Activated naive CD8-positive, alpha-beta T cell (primary cell): ENCODE measurements around the gene NOL6.
"Not testable (repeated sequence)": the region's sequence is repeated elsewhere in the genome, so short reads cannot be mapped to it uniquely, and the experiment has no call there.

ENCODE experiments used
- H3K27ac Mint-ChIP-seq: one replicate; pipeline ENCODE4 v1.8.0; 2021; ENCODE audit warnings: mixed read lengths
- H3K27me3 Mint-ChIP-seq: one replicate; pipeline ENCODE4 v1.8.0; 2021; ENCODE audit warnings: mixed read lengths
- H3K36me3 Mint-ChIP-seq: one replicate; pipeline ENCODE4 v1.8.0; 2021; ENCODE audit warnings: mixed read lengths
- H3K4me1 Mint-ChIP-seq: one replicate; pipeline ENCODE4 v1.8.0; 2021; ENCODE audit warnings: low read depth, mixed read lengths
- H3K4me3 Mint-ChIP-seq: one replicate; pipeline ENCODE4 v1.8.0; 2021; ENCODE audit warnings: mild to moderate bottlenecking, mixed read lengths
- H3K9me3 Mint-ChIP-seq: one replicate; pipeline ENCODE4 v1.8.0; 2021; ENCODE audit warnings: low read depth, mixed read lengths

Gene NOL6

GRCh38 chr9:33436445-33436844 lies 37.3 kb downstream of the NOL6 start:
- no peaks in the 10 kb centered on the region for H3K27me3 Mint-ChIP-seq
- peaks cover 7% of the 10 kb centered on the region for H3K4me1 Mint-ChIP-seq
- H3K4me3 Mint-ChIP-seq = no peak overlapping the region
- H3K9me3 Mint-ChIP-seq = no peaks in the 10 kb centered on the region
- H3K27ac Mint-ChIP-seq = no peak overlapping the region
- no peaks in the 10 kb centered on the region for H3K36me3 Mint-ChIP-seq

GRCh38 chr9:33435821-33436277 lies 37.9 kb downstream of the NOL6 start:
- H3K27me3 Mint-ChIP-seq = no peaks in the 10 kb centered on the region
- H3K4me3 Mint-ChIP-seq = no peak overlapping the region
- H3K9me3 Mint-ChIP-seq = no peaks in the 10 kb centered on the region
- H3K36me3 Mint-ChIP-seq = no peaks in the 10 kb centered on the region
- peaks cover 5% of the 10 kb centered on the region for H3K4me1 Mint-ChIP-seq
- no peak overlapping the region for H3K27ac Mint-ChIP-seq

GRCh38 chr9:33434317-33435105 lies 39.2 kb downstream of the NOL6 start:
- no peak overlapping the region for H3K4me3 Mint-ChIP-seq
- no peaks in the 10 kb centered on the region for H3K36me3 Mint-ChIP-seq
- no peak overlapping the region for H3K27ac Mint-ChIP-seq
- no peaks in the 10 kb centered on the region for H3K4me1 Mint-ChIP-seq
- no peaks in the 10 kb centered on the region for H3K9me3 Mint-ChIP-seq
- no peaks in the 10 kb centered on the region for H3K27me3 Mint-ChIP-seq

GRCh38 chr9:33433871-33434270 lies 39.9 kb downstream of the NOL6 start:
- Mint-ChIP-seq H3K27ac (no peak overlapping the region), H3K36me3 (no peaks in the 10 kb centered on the region), H3K27me3 (no peaks in the 10 kb centered on the region), H3K4me3 (no peak overlapping the region), H3K9me3 (no peaks in the 10 kb centered on the region), H3K4me1 (no peaks in the 10 kb centered on the region)

GRCh38 chr9:33431420-33431819 lies 42.3 kb downstream of the NOL6 start:
- Mint-ChIP-seq H3K27me3 (no peaks in the 10 kb centered on the region), H3K4me1 (no peaks in the 10 kb centered on the region), H3K9me3 (no peaks in the 10 kb centered on the region), H3K36me3 (no peaks in the 10 kb centered on the region), H3K27ac (no peak overlapping the region), H3K4me3 (no peak overlapping the region)

- Mint-ChIP-seq H3K27me3 (no peaks in the 10 kb centered on the region), H3K9me3 (no peaks in the 10 kb centered on the region), H3K36me3 (no peaks in the 10 kb centered on the region), H3K4me3 (no peak overlapping the region), H3K4me1 (no peaks in the 10 kb centered on the region), H3K27ac (no peak overlapping the region)
Measured at GRCh38 chr9:33430942-33431341, 42.8 kb downstream of the NOL6 start.

GRCh38 chr9:33429256-33429985 lies 44.3 kb downstream of the NOL6 start:
- no peaks in the 10 kb centered on the region for H3K9me3 Mint-ChIP-seq
- no peaks in the 10 kb centered on the region for H3K4me1 Mint-ChIP-seq
- no peaks in the 10 kb centered on the region for H3K27me3 Mint-ChIP-seq
- H3K36me3 Mint-ChIP-seq = no peaks in the 10 kb centered on the region
- no peak overlapping the region for H3K27ac Mint-ChIP-seq
- no peak overlapping the region for H3K4me3 Mint-ChIP-seq

- Mint-ChIP-seq H3K9me3 (no peaks in the 10 kb centered on the region), H3K27ac (no peak overlapping the region), H3K4me1 (no peaks in the 10 kb centered on the region), H3K27me3 (no peaks in the 10 kb centered on the region), H3K4me3 (no peak overlapping the region), H3K36me3 (no peaks in the 10 kb centered on the region)
Measured at GRCh38 chr9:33426843-33427293, 46.9 kb downstream of the NOL6 start.

GRCh38 chr9:33425128-33425533 lies 48.6 kb downstream of the NOL6 start:
- Mint-ChIP-seq H3K27me3 (no peaks in the 10 kb centered on the region), H3K4me1 (no peaks in the 10 kb centered on the region), H3K9me3 (no peaks in the 10 kb centered on the region), H3K27ac (no peak overlapping the region), H3K36me3 (no peaks in the 10 kb centered on the region), H3K4me3 (no peak overlapping the region)

- H3K4me1 Mint-ChIP-seq, H3K36me3 Mint-ChIP-seq, H3K27ac Mint-ChIP-seq, H3K4me3 Mint-ChIP-seq, H3K27me3 Mint-ChIP-seq, H3K9me3 Mint-ChIP-seq: not testable (repeated sequence)
Measured at GRCh38 chr9:33424492-33424891, 49.2 kb downstream of the NOL6 start.

- H3K27me3 Mint-ChIP-seq, H3K9me3 Mint-ChIP-seq, H3K4me1 Mint-ChIP-seq, H3K4me3 Mint-ChIP-seq, H3K27ac Mint-ChIP-seq, H3K36me3 Mint-ChIP-seq: not testable (repeated sequence)
Measured at GRCh38 chr9:33424043-33424442, 49.7 kb downstream of the NOL6 start.

GRCh38 chr9:33419708-33420303 lies 53.9 kb downstream of the NOL6 start:
- Mint-ChIP-seq H3K27ac (no peak overlapping the region), H3K27me3 (no peaks in the 10 kb centered on the region), H3K4me1 (peaks cover 34% of the 10 kb centered on the region), H3K36me3 (no peaks in the 10 kb centered on the region), H3K4me3 (no peak overlapping the region), H3K9me3 (no peaks in the 10 kb centered on the region)

- Mint-ChIP-seq H3K27ac (no peak overlapping the region), H3K4me1 (peaks cover 41% of the 10 kb centered on the region), H3K36me3 (no peaks in the 10 kb centered on the region), H3K9me3 (no peaks in the 10 kb centered on the region), H3K27me3 (no peaks in the 10 kb centered on the region), H3K4me3 (no peak overlapping the region)
Measured at GRCh38 chr9:33418090-33418489, 55.6 kb downstream of the NOL6 start.

GRCh38 chr9:33416996-33417395 lies 56.7 kb downstream of the NOL6 start:
- peaks cover 41% of the 10 kb centered on the region for H3K4me1 Mint-ChIP-seq
- H3K27ac Mint-ChIP-seq = peak overlapping the region; percentile 41
- no peaks in the 10 kb centered on the region for H3K27me3 Mint-ChIP-seq
- H3K4me3 Mint-ChIP-seq = peak overlapping the region; percentile 61
- H3K36me3 Mint-ChIP-seq = no peaks in the 10 kb centered on the region
- H3K9me3 Mint-ChIP-seq = no peaks in the 10 kb centered on the region

- H3K27ac Mint-ChIP-seq = peak overlapping the region; percentile 88
- H3K4me3 Mint-ChIP-seq = peak overlapping the region; percentile 61
- no peaks in the 10 kb centered on the region for H3K9me3 Mint-ChIP-seq
- H3K4me1 Mint-ChIP-seq = peaks cover 41% of the 10 kb centered on the region
- no peaks in the 10 kb centered on the region for H3K27me3 Mint-ChIP-seq
- H3K36me3 Mint-ChIP-seq = no peaks in the 10 kb centered on the region
Measured at GRCh38 chr9:33415501-33416038, 58.2 kb downstream of the NOL6 start.
